Measurements from ENCODE around the gene FRAT2. TPM values are rescaled to one million over a fixed set of nuclear protein-coding genes. Genes with fewer than 3 reads are reported as not detected.
"Not testable (repeated sequence)": the region's sequence is repeated elsewhere in the genome, so short reads cannot be mapped to it uniquely, and the experiment has no call there.

The FRAT2 gene
- total RNA-seq, 1 donor from 2014 or later: 8.4 TPM

DNA sequence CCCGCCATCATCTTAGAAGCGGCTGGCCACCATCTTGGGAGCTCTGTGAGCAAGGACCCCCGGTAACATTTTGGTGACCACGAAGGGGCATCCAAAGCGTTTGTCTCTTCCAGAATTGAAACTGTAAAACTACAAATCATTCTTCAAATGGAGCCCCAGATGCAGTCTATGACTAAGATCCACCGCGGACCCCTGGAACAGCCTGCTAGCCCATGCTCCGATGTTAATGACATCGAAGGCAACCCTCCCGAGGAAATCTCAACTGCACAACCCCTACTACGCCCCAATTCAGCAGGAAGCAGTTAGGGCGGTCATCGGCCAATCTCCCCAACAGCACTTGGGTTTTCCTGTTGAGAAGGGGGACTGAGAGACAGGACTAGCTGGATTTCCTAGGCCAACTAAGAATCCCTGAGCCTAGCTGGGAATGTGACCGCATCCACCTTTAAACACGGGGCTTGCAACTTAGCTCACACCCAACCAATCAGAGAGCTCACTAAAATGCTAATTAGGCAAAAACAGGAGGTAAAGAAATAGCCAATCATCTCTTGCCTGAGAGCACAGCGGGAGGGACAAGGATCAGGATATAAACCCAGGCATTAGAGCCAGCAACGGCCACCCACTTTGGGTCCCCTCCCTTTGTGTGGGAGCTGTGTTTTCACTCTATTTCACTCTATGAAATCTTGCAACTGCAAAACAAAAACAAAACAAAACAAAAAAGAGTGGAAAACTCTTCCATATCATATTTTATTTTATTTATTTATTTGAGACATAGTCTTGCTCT, 43.8 kb downstream of the FRAT2 start:
- ATAC-seq: not testable (repeated sequence)

DNA sequence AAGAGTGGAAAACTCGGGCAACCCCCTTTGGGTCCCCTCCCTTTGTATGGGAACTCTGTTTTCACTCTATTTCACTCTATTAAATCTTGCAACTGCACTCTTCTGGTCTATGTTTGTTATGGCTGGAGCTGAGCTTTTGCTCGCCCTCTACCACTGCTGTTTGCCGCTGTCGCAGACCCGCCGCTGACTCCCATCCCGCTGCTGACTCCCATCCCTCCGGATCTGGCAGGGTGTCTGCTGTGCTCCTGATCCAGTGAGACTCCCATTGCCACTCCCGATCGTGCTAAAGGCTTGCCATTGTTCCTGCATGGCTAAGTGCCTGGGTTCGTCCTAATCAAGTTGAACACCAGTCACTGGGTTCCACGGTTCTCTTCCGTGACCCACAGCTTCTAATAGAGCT, 44.5 kb downstream of the FRAT2 start:
- not testable (repeated sequence) for ATAC-seq

Other genes with a start within 250 kb of the FRAT2 start
- gene SLIT1, start 148.8 kb downstream of the FRAT2 start, total RNA-seq: 0.16 TPM
- gene ARHGAP19, start 42.1 kb downstream of the FRAT2 start, total RNA-seq: 10.1 TPM
- gene FRAT1, start 15.5 kb downstream of the FRAT2 start, total RNA-seq: 1.6 TPM
- 25.8 TPM for gene RRP12, start 66.6 kb upstream of the FRAT2 start, total RNA-seq
- 324 TPM for gene PGAM1, start 91.5 kb upstream of the FRAT2 start, total RNA-seq
- 30.8 TPM for gene EXOSC1, start 111.3 kb upstream of the FRAT2 start, total RNA-seq
- 23.0 TPM for gene ZDHHC16, start 111.4 kb upstream of the FRAT2 start, total RNA-seq
- 44.0 TPM for gene MMS19, start 163.7 kb upstream of the FRAT2 start, total RNA-seq
- gene UBTD1, start 164.2 kb upstream of the FRAT2 start, total RNA-seq: 5.1 TPM
- 0.56 TPM for gene ANKRD2, start 238.1 kb upstream of the FRAT2 start, total RNA-seq
- 1.7 TPM for gene HOGA1, start 249.7 kb upstream of the FRAT2 start, total RNA-seq